ENCODE results near the gene GPR12. TPM values are rescaled to one million over a fixed set of nuclear protein-coding genes. Genes with fewer than 3 reads are reported as not detected.
"Not testable (repeated sequence)": the region's sequence is repeated elsewhere in the genome, so short reads cannot be mapped to it uniquely, and the experiment has no call there.

The GPR12 gene
- polyA plus RNA-seq, 2 donors = 0.01 to 0.04 TPM

DNA sequence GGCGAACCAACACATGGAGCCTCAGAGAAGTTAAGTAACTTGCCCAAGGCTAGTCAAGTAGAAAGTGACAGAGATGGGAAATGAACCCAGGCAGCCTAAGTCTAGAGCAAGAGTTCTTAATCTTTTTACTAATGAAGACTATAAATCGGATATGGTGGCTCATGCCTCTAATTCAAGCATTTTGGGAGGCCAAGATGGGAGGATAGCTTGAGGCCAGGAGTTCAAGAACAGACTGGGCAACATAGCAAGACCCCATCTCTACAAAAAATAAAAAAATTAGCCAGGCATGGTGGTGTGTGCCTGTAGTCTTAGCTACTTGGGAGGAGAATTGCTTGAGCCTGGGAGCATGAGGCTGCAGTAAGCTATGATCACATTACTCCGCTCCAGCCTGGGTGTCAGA is 10.7 kb downstream of the GPR12 start:
- Histone ChIP-seq H3K36me3 (ENCODE audit: control insufficient read depth in 2 of 2, insufficient read depth in 2 of 2, low read length in 1 of 2) (no peaks in the 10 kb centered on the region), H3K4me3 (ENCODE audit: low read depth in 1 of 2, low read length in 2 of 2) (no peak overlapping the region), H3K9me3 (ENCODE audit: control insufficient read depth in 2 of 2, insufficient read depth in 1 of 2, low read depth in 1 of 2, low read length in 1 of 2) (no peaks in the 10 kb centered on the region), H3K27me3 (ENCODE audit: control insufficient read depth in 1 of 2, insufficient read depth in 2 of 2, low read length in 2 of 2) (peaks cover 0 to 4% of the 10 kb centered on the region in 2 donors), H3K4me1 (ENCODE audit: control insufficient read depth in 2 of 2, insufficient read depth in 2 of 2, low read length in 1 of 2) (no peaks in the 10 kb centered on the region), H3K27ac (ENCODE audit: low read depth in 2 of 2, low read length in 1 of 2) (no peak overlapping the region)
- WGBS, 2 donors = 91 to 94% methylated on average over 3 of the region's 3 CpGs

DNA sequence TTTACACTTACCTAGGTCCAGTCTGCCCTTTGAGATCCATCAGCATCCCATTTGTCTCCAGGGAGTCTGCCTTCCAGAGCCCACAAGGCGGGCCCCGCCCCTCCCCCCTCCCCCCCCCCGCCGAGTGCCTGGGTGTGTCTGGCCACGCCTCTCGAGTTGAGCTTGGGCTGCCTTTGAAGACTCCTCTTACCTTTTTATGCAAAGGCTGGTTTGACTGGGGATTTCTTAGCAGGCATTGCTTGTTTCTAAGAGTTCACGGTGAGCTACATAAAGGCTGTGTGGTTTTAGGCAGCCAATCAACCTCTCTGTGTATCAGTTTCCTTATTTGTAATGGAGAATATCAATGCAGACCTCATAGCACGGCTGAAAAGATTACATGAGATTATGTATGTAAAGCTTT is 11.3 kb downstream of the GPR12 start:
- Histone ChIP-seq H3K27me3 (ENCODE audit: control insufficient read depth in 1 of 2, insufficient read depth in 2 of 2, low read length in 2 of 2) (peaks cover 0 to 4% of the 10 kb centered on the region in 2 donors), H3K4me3 (ENCODE audit: low read depth in 1 of 2, low read length in 2 of 2) (no peak overlapping the region), H3K4me1 (ENCODE audit: control insufficient read depth in 2 of 2, insufficient read depth in 2 of 2, low read length in 1 of 2) (no peaks in the 10 kb centered on the region), H3K36me3 (ENCODE audit: control insufficient read depth in 2 of 2, insufficient read depth in 2 of 2, low read length in 1 of 2) (no peaks in the 10 kb centered on the region), H3K9me3 (ENCODE audit: control insufficient read depth in 2 of 2, insufficient read depth in 1 of 2, low read depth in 1 of 2, low read length in 1 of 2) (no peaks in the 10 kb centered on the region), H3K27ac (ENCODE audit: low read depth in 2 of 2, low read length in 1 of 2) (no peak overlapping the region)
- WGBS, 2 donors = 20% methylated on average over 8 of the region's 8 CpGs

DNA sequence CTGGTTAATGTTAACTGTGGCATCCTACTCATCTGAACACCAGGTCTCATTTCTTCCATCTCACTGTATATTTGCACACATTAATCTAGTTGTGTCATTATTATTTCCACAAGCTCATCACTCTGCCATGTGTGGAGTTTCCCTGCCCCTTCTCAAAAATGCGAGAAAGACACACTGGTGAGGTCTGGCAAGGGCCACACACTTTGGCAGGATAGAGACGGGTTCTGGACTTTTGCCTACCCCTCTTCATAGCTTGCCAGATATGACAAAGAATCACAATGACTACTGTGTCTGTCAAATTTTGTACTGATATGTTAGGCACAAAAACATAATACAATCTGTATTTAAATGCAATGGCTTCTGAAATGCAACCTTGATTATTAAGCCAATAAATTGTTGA is 12.9 kb downstream of the GPR12 start:
- H3K27me3 ChIP-seq (ENCODE audit: control insufficient read depth in 1 of 2, insufficient read depth in 2 of 2, low read length in 2 of 2) = peaks cover 0 to 4% of the 10 kb centered on the region in 2 donors
- no peak overlapping the region for H3K27ac ChIP-seq (ENCODE audit: low read depth in 2 of 2, low read length in 1 of 2)
- H3K4me1 ChIP-seq (ENCODE audit: control insufficient read depth in 2 of 2, insufficient read depth in 2 of 2, low read length in 1 of 2) = no peaks in the 10 kb centered on the region
- H3K9me3 ChIP-seq (ENCODE audit: control insufficient read depth in 2 of 2, insufficient read depth in 1 of 2, low read depth in 1 of 2, low read length in 1 of 2) = no peaks in the 10 kb centered on the region
- 44 to 64% methylated on average over 2 of the region's 2 CpGs for WGBS, 2 donors
- no peaks in the 10 kb centered on the region for H3K36me3 ChIP-seq (ENCODE audit: control insufficient read depth in 2 of 2, insufficient read depth in 2 of 2, low read length in 1 of 2)
- no peak overlapping the region for H3K4me3 ChIP-seq (ENCODE audit: low read depth in 1 of 2, low read length in 2 of 2)

DNA sequence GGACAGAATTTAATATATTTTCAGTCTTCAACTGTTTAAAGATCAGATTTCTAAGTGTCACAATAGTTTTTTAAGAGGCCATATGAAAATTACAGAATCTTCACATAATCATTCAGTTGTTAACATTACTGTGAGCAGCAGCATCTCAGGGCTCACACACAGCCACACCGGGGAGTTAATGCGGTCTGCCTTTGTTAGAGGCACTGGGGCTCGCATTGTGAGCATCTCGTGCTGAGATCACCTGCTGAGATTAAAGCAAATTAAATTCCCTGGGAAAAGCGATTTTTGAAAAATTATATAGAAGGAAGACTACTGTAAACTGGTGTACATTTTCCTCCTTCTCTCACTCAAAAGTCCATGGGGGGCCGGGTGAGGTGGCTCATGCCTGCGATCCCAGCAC is 16.6 kb downstream of the GPR12 start:
- no peak overlapping the region for H3K4me3 ChIP-seq (ENCODE audit: low read depth in 1 of 2, low read length in 2 of 2)
- H3K27me3 ChIP-seq (ENCODE audit: control insufficient read depth in 1 of 2, insufficient read depth in 2 of 2, low read length in 2 of 2) = peaks cover 0 to 4% of the 10 kb centered on the region in 2 donors
- H3K27ac ChIP-seq (ENCODE audit: low read depth in 2 of 2, low read length in 1 of 2) = no peak overlapping the region
- no peaks in the 10 kb centered on the region for H3K4me1 ChIP-seq (ENCODE audit: control insufficient read depth in 2 of 2, insufficient read depth in 2 of 2, low read length in 1 of 2)
- no peaks in the 10 kb centered on the region for H3K9me3 ChIP-seq (ENCODE audit: control insufficient read depth in 2 of 2, insufficient read depth in 1 of 2, low read depth in 1 of 2, low read length in 1 of 2)
- no peaks in the 10 kb centered on the region for H3K36me3 ChIP-seq (ENCODE audit: control insufficient read depth in 2 of 2, insufficient read depth in 2 of 2, low read length in 1 of 2)
- 37 to 45% methylated on average over 7 of the region's 7 CpGs for WGBS, 2 donors

DNA sequence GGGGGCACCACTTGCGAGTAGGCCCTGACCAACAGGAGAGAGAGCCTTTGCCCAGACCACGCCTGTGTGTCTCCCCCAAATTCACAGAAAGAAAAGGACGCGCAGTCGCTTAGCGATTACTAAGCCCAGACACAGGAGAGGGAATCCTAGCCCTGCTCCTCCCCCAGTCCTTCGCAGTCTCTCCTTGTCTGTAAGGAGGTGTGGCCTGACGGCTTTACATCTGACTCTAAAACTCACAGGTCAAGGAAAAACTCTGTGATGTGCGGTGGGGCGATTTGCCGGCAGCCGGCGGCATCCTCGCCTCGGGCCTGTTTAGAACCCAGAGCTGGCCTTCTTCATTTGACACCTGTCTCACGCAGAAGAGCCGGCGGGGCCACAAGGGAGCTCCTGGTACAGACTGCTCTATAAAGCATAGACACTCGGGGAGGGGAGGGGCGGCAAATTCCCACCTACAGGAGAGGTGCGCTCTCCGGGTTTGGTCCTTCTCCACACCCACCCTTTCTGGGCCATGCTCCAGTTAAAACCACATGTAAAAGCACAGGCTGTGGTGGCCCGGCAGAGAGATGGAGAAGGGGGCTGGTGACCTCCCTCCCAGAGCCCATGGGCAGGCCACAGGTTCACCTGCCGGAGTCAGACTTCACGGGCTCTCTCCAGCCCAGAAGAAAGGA is 17.8 kb downstream of the GPR12 start:
- Histone ChIP-seq H3K36me3 (ENCODE audit: control insufficient read depth in 2 of 2, insufficient read depth in 2 of 2, low read length in 1 of 2) (no peaks in the 10 kb centered on the region), H3K27me3 (ENCODE audit: control insufficient read depth in 1 of 2, insufficient read depth in 2 of 2, low read length in 2 of 2) (peaks cover 0 to 4% of the 10 kb centered on the region in 2 donors), H3K4me3 (ENCODE audit: low read depth in 1 of 2, low read length in 2 of 2) (no peak overlapping the region), H3K4me1 (ENCODE audit: control insufficient read depth in 2 of 2, insufficient read depth in 2 of 2, low read length in 1 of 2) (no peaks in the 10 kb centered on the region), H3K9me3 (ENCODE audit: control insufficient read depth in 2 of 2, insufficient read depth in 1 of 2, low read depth in 1 of 2, low read length in 1 of 2) (no peaks in the 10 kb centered on the region), H3K27ac (ENCODE audit: low read depth in 2 of 2, low read length in 1 of 2) (no peak overlapping the region)
- 31 to 40% methylated on average over 25 of the region's 25 CpGs for WGBS, 2 donors

DNA sequence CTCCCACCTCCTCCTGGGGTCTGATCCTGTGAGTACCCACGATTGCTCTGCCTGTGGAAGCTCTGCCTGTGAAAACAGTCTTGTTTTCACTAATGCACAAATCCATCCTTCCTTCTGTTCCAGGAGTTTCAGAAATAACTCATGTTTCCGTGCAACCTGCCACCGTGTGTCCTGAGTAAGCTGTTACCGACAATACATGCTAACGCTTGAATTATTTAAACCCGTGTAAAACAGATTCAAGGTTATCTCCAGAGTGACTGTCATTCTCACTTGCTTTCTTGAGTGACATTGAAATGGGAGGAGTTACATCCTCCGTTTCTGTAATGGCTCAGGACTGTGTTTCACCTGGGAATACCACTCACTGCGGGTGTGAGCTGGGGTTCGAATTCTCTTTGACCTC is 24.9 kb downstream of the GPR12 start:
- H3K4me1 ChIP-seq (ENCODE audit: control insufficient read depth in 2 of 2, insufficient read depth in 2 of 2, low read length in 1 of 2) = no peaks in the 10 kb centered on the region
- WGBS, 2 donors = 76 to 82% methylated on average over 9 of the region's 9 CpGs
- no peak overlapping the region for H3K4me3 ChIP-seq (ENCODE audit: low read depth in 1 of 2, low read length in 2 of 2)
- H3K9me3 ChIP-seq (ENCODE audit: control insufficient read depth in 2 of 2, insufficient read depth in 1 of 2, low read depth in 1 of 2, low read length in 1 of 2) = peaks cover 2 to 3% of the 10 kb centered on the region in 2 donors
- no peaks in the 10 kb centered on the region for H3K27me3 ChIP-seq (ENCODE audit: control insufficient read depth in 1 of 2, insufficient read depth in 2 of 2, low read length in 2 of 2)
- H3K27ac ChIP-seq (ENCODE audit: low read depth in 2 of 2, low read length in 1 of 2) = no peak overlapping the region
- H3K36me3 ChIP-seq (ENCODE audit: control insufficient read depth in 2 of 2, insufficient read depth in 2 of 2, low read length in 1 of 2) = no peaks in the 10 kb centered on the region

DNA sequence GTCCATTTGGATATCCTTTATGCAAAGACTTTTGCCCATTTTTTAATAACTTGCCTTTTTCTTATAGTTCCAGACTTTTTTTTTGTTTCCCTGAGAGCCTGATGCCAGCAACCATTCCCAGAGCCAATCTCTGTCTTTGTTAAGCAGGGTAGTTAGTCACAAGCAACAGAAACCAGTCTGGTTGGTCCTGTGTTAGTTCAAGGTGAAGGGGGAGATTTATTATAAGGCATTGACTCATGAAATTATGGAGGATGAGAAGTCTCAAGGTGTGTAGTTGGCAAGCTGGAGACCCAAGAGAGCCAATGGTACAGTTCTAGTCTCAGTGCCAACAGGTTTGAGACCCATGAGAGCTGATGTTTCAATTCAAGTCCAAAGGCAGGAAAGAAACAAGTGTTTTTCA is 33.0 kb downstream of the GPR12 start:
- H3K27ac ChIP-seq (ENCODE audit: low read depth in 2 of 2, low read length in 1 of 2) = no peak overlapping the region
- H3K27me3 ChIP-seq (ENCODE audit: control insufficient read depth in 1 of 2, insufficient read depth in 2 of 2, low read length in 2 of 2) = no peaks in the 10 kb centered on the region
- H3K4me1 ChIP-seq (ENCODE audit: control insufficient read depth in 2 of 2, insufficient read depth in 2 of 2, low read length in 1 of 2) = no peaks in the 10 kb centered on the region
- H3K36me3 ChIP-seq (ENCODE audit: control insufficient read depth in 2 of 2, insufficient read depth in 2 of 2, low read length in 1 of 2) = no peaks in the 10 kb centered on the region
- H3K9me3 ChIP-seq (ENCODE audit: control insufficient read depth in 2 of 2, insufficient read depth in 1 of 2, low read depth in 1 of 2, low read length in 1 of 2) = no peaks in the 10 kb centered on the region
- no peak overlapping the region for H3K4me3 ChIP-seq (ENCODE audit: low read depth in 1 of 2, low read length in 2 of 2)

DNA sequence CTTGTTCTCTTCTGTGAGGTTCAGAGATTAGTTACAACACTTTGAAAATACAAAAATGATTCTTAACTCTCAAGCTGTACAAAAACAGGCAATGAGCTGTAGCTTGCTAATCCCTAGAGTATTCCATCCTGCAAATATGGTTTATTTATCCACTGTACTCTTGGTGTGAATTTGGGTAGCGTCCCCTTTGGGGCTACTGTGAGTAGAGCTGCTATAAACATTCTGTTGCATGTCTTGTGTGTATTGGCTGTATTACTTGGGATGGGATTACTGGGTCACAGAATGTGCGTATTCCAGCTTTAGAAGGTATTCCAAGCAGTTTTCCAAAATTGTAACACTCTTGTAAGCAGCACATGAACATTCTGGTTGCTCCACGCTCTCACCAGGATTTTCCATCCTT is 33.5 kb downstream of the GPR12 start:
- no peaks in the 10 kb centered on the region for H3K4me1 ChIP-seq (ENCODE audit: control insufficient read depth in 2 of 2, insufficient read depth in 2 of 2, low read length in 1 of 2)
- H3K27ac ChIP-seq (ENCODE audit: low read depth in 2 of 2, low read length in 1 of 2) = no peak overlapping the region
- H3K27me3 ChIP-seq (ENCODE audit: control insufficient read depth in 1 of 2, insufficient read depth in 2 of 2, low read length in 2 of 2) = no peaks in the 10 kb centered on the region
- no peaks in the 10 kb centered on the region for H3K9me3 ChIP-seq (ENCODE audit: control insufficient read depth in 2 of 2, insufficient read depth in 1 of 2, low read depth in 1 of 2, low read length in 1 of 2)
- no peak overlapping the region for H3K4me3 ChIP-seq (ENCODE audit: low read depth in 1 of 2, low read length in 2 of 2)
- 72 to 73% methylated on average over 3 of the region's 3 CpGs for WGBS, 2 donors
- H3K36me3 ChIP-seq (ENCODE audit: control insufficient read depth in 2 of 2, insufficient read depth in 2 of 2, low read length in 1 of 2) = no peaks in the 10 kb centered on the region

DNA sequence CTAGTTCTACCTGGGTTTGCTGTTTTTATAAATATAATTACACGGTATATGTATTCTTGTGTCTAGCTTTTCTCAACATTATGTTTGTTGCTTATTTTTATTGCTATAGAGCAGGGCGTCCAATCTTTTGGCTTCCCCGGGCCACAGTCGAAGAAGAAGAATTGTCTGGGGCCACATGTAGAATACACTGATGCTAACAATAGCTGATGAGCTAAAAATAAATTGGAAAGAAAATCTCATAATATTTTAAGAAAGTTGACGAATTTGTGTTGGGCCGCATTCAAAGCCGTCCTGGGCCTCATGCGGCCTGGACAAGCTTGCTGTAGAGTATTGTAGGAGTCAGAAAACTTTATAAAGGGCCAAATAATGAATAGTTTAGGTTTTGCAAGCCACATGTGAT is 33.9 kb downstream of the GPR12 start:
- no peak overlapping the region for H3K27ac ChIP-seq (ENCODE audit: low read depth in 2 of 2, low read length in 1 of 2)
- no peaks in the 10 kb centered on the region for H3K9me3 ChIP-seq (ENCODE audit: control insufficient read depth in 2 of 2, insufficient read depth in 1 of 2, low read depth in 1 of 2, low read length in 1 of 2)
- no peaks in the 10 kb centered on the region for H3K4me1 ChIP-seq (ENCODE audit: control insufficient read depth in 2 of 2, insufficient read depth in 2 of 2, low read length in 1 of 2)
- no peak overlapping the region for H3K4me3 ChIP-seq (ENCODE audit: low read depth in 1 of 2, low read length in 2 of 2)
- WGBS, 2 donors = 82 to 84% methylated on average over 8 of the region's 8 CpGs
- H3K27me3 ChIP-seq (ENCODE audit: control insufficient read depth in 1 of 2, insufficient read depth in 2 of 2, low read length in 2 of 2) = no peaks in the 10 kb centered on the region
- H3K36me3 ChIP-seq (ENCODE audit: control insufficient read depth in 2 of 2, insufficient read depth in 2 of 2, low read length in 1 of 2) = no peaks in the 10 kb centered on the region

DNA sequence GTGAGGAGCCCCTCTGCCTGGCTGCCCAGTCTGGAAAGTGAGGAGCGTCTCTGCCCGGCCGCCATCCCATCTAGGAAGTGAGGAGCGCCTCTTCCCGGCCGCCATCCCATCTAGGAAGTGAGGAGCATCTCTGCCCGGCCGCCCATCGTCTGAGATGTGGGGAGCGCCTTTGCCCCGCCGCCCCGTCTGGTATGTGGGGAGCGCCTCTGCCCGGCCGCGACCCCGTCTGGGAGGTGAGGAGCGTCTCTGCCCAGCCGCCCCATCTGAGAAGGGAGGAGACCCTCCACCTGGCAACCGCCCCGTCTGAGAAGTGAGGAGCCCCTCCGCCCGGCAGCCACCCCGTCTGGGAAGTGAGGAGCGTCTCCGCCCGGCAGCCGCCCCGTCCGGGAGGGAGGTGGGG is 37.0 kb downstream of the GPR12 start:
- not testable (repeated sequence) for H3K36me3 ChIP-seq (ENCODE audit: control insufficient read depth in 2 of 2, insufficient read depth in 2 of 2, low read length in 1 of 2); H3K9me3 ChIP-seq (ENCODE audit: control insufficient read depth in 2 of 2, insufficient read depth in 1 of 2, low read depth in 1 of 2, low read length in 1 of 2)
- whole genome bisulfite sequencing, 2 donors = 93 to 94% methylated on average over 6 to 16 of the region's 31 CpGs

More for the DNA sequence above, 37.0 kb downstream of the GPR12 start:
- not testable (repeated sequence) for H3K27ac ChIP-seq (ENCODE audit: low read depth in 2 of 2, low read length in 1 of 2); H3K4me1 ChIP-seq (ENCODE audit: control insufficient read depth in 2 of 2, insufficient read depth in 2 of 2, low read length in 1 of 2); H3K27me3 ChIP-seq (ENCODE audit: control insufficient read depth in 1 of 2, insufficient read depth in 2 of 2, low read length in 2 of 2); H3K4me3 ChIP-seq (ENCODE audit: low read depth in 1 of 2, low read length in 2 of 2)

Measured in esophagus (tissue), 2 donors.